Fibroblast of villous mesenchyme (primary cell): ENCODE data around the gene TRIP4. TPM values are rescaled to one million over a fixed set of nuclear protein-coding genes. Genes with fewer than 3 reads are reported as not detected.

Source experiments
- DNase-seq: peaks from one replicate; pipeline ENCODE4 v3.0.0-alpha.2; 2010; ENCODE audit warnings: low read depth
- H3K4me3 ChIP-seq: 2 replicates; pipeline ENCODE4 v1.5.1; 2011; ENCODE audit warnings: low read depth, mild to moderate bottlenecking, low read length
- CTCF ChIP-seq: IDR thresholded peaks from 2 replicates; pipeline ENCODE4 v1.5.1; 2012; ENCODE audit warnings: low read depth, mild to moderate bottlenecking, low read length; ENCODE audit not compliant: insufficient read depth
- total RNA-seq: library from RNA; depleted of rRNA; stranded (reverse); fragments of >200 nt; gene quantifications from 2 replicates; pipeline ENCODE4 v1.2.3, GENCODE V29; 2012

TRIP4 gene
- total RNA-seq, 1 donor, result 10.8 TPM

GRCh38 chr15:64348455-64348854 is 39.2 kb upstream of the TRIP4 start:
- peak; percentile 54 for DNase-seq
- TF ChIP-seq CTCF, result no peak
- H3K4me3 ChIP-seq, result no peak overlapping the region

GRCh38 chr15:64349375-64349774 is 38.3 kb upstream of the TRIP4 start:
- no peak for DNase-seq
- no peak for TF ChIP-seq CTCF
- no peak overlapping the region for H3K4me3 ChIP-seq

GRCh38 chr15:64351265-64351664 is 36.4 kb upstream of the TRIP4 start:
- peak; percentile 11 for DNase-seq
- no peak for TF ChIP-seq CTCF

GRCh38 chr15:64354688-64355344 is 32.8 kb upstream of the TRIP4 start:
- peak overlapping the region; percentile 77 for H3K4me3 ChIP-seq
- TF ChIP-seq CTCF, result no peak
- DNase-seq, result no peak

More at GRCh38 chr15:64351265-64351664, 36.4 kb upstream of the TRIP4 start:
- no peak overlapping the region for H3K4me3 ChIP-seq

- no peak for TF ChIP-seq CTCF
- H3K4me3 ChIP-seq, result peak overlapping the region; percentile 77
- no peak for DNase-seq
These were observed 32.2 kb upstream of the TRIP4 start for GRCh38 chr15:64355348-64355943.

- peak; percentile 55 for TF ChIP-seq CTCF
These were observed 31.5 kb upstream of the TRIP4 start, which contains the start of gene CSNK1G1 for GRCh38 chr15:64355944-64356709. CSNK1G1 (minus strand) TSS chr15:64356173; CDS start chr15:64300499, 55,674 bp downstream.

More at GRCh38 chr15:64355944-64356709, 31.5 kb upstream of the TRIP4 start, which contains the start of gene CSNK1G1:
- DNase-seq, result peak; percentile 99
- H3K4me3 ChIP-seq, result peak within 1 kb of the TSS; percentile 77
